Testis (tissue), 3 donors: Measurements from ENCODE around the gene NDUFS3. TPM values are rescaled to one million over a fixed set of nuclear protein-coding genes. Genes with fewer than 3 reads are reported as not detected.
A peak's percentile ranks its signal among the peaks of the same experiment; 100 is the strongest.

Experiments
- DNase-seq: peaks from one replicate; pipeline ENCODE4 v3.0.0-alpha.2; 2019
- H3K27ac ChIP-seq, 2 donors: fragments of 200-600 bp; sonication (generic); one replicate each; pipeline ENCODE4 v1.5.1; 2019
- H3K27me3 ChIP-seq: fragments of 200-600 bp; sonication (generic); one replicate; pipeline ENCODE4 v1.5.1; 2019
- H3K36me3 ChIP-seq: fragments of 200-600 bp; sonication (generic); one replicate; pipeline ENCODE4 v1.5.1; 2017; ENCODE audit warnings: low read depth; ENCODE audit errors: missing control alignments
- H3K4me1 ChIP-seq: fragments of 200-600 bp; sonication (generic); one replicate; pipeline ENCODE4 v1.5.1; 2019
- H3K4me3 ChIP-seq, 2 donors: fragments of 200-600 bp; sonication (generic); one replicate each; pipeline ENCODE4 v1.5.1; 2017 to 2019
- H3K9me3 ChIP-seq: fragments of 200-600 bp; sonication (generic); one replicate; pipeline ENCODE4 v1.5.1; 2017
- CTCF ChIP-seq, 3 experiments: fragments of 450-650 bp in 2 of 3; fragments of 200-600 bp in 1 of 3; sonication (generic) in 1 of 3; IDR thresholded peaks; one replicate each; pipeline ENCODE4 v1.5.1; 2016 to 2019; ENCODE audit warnings: antibody characterized with exemption in 3 of 3, mild to moderate bottlenecking in 2 of 3, moderate library complexity in 1 of 3
- POLR2A ChIP-seq: fragments of 450-650 bp; IDR thresholded peaks from one replicate; pipeline ENCODE4 v1.6.1; 2017; ENCODE audit warnings: antibody characterized with exemption, mild to moderate bottlenecking, moderate library complexity
- WGBS, 2 donors: methylation state at CpG; one replicate each; pipeline ENCODE4 v1.1.5; 2018; 5-methylcytosine and 5-hydroxymethylcytosine counted together
- intact Hi-C: fragments of 100-400 bp; cut with DNase I; formaldehyde crosslinking; loops from one replicate; pipeline ENCODE4 v1.15.1; 2023; ENCODE audit warnings: low total_unique reads
- polyA plus RNA-seq: library from polyadenylated mRNA; stranded (reverse); fragments of 350-450 nt; fragmentation: Illumina TruSeq; extraction: RNeasy Lipid Tissue Mini Kit (QIAGEN cat#74804); gene quantifications from one replicate; pipeline ENCODE4 v1.2.3, GENCODE V29; 2014; ENCODE audit warnings: low read depth, low replicate concordance; ENCODE audit not compliant: insufficient read depth
- total RNA-seq, 2 donors: library from RNA; depleted of rRNA; stranded (reverse); fragments of >200 nt; gene quantifications; one replicate each; pipeline ENCODE4 v1.2.3, GENCODE V29; 2016

NDUFS3 gene
- total and polyA plus RNA-seq, 3 donors from 2014 or later = 69.8 to 121 (median 88.5) TPM

- no peaks in the 10 kb centered on the region for H3K27me3 ChIP-seq
- no peak for DNase-seq
- peaks cover 22% of the 10 kb centered on the region for H3K4me1 ChIP-seq
- WGBS, 2 donors = 43 to 49% methylated on average over 13 of the region's 13 CpGs
- peak overlapping the region in 1 of 2 donors; percentile 95 for H3K27ac ChIP-seq
- TF ChIP-seq POLR2A (no peak), CTCF (IDR thresholded peaks at IDR 0.05) (no peak)
- intact Hi-C loops = no loop called here
- H3K4me3 ChIP-seq = no peak overlapping the region
- no peaks in the 10 kb centered on the region for H3K9me3 ChIP-seq
- H3K36me3 ChIP-seq = no peaks in the 10 kb centered on the region
Observed at GRCh38 chr11:47577460-47578041, 1.3 kb upstream of the NDUFS3 start.

DNA sequence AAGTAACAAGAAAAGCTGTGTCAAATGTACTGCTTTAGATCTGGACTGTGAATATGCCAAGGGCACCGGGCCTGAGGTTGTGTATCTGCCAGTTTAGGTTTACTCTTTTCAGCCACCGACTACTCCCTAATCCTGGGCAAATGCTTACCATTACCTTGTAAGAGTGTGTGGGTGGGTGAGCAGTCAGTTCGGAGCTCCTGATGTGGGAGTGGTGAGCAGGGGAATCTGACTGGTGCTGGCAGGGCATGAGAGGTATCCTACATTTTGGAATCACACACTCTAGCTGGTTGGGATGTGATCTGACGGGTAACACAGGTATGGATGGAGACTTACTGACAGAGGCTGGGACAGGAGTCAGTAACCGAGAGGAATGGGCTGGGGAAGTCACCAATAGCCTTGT is 5.0 kb downstream of the NDUFS3 start:
- Histone ChIP-seq H3K4me1 (peaks cover 13% of the 10 kb centered on the region), H3K27ac (no peak overlapping the region), H3K27me3 (no peaks in the 10 kb centered on the region), H3K9me3 (no peaks in the 10 kb centered on the region), H3K36me3 (no peaks in the 10 kb centered on the region), H3K4me3 (no peak overlapping the region)
- intact Hi-C loops = no loop called here
- no peak for DNase-seq
- WGBS, 2 donors = 67 to 76% methylated on average over 5 of the region's 5 CpGs
- no peak for TF ChIP-seq POLR2A
- no peak for TF ChIP-seq CTCF (IDR thresholded peaks at IDR 0.05)

DNA sequence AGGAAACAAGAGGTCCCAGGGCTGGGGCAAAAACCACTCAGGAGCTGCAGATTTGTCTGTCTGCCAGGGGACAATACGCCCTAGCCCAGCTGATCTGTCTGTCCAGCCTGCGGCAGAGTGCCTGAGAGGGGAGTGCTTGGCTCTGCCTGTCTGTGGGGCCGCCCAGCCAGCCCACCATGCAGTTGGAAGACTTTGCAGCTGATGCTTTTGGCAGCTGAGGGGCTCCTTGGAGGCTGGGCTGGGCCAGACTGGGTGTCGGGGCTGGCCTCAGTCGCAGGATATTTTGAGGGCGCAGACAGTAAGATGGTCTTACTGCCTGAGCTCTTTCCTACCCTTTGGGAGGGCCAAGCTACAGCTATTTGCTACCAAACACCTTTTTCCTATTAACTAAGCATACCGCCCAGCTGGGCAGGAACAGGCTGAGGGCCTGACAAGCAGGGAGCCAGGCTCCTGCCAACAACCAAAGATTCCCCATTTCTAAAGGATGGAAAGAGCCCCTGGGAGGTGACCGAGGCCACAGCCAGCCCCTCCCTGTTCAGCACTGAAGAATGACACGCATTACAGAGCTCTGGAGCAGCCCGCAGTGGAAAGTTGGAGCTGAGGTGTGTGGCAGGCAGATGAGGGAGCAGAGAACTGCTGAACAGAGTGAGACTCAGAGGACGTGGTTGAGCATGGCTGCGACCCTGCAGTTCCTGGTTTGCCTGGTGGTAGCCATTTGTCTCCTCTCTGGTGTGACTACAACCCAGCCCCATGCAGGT is 7.4 kb downstream of the NDUFS3 start, which contains the start of gene FAM180B:
Gene FAM180B (plus strand): TSS at position 581 of the 758 bp plus-strand sequence. CDS start 91 bp downstream, at position 672.
- intact Hi-C loops = no loop called here
- Histone ChIP-seq H3K4me3 (no peak within 1 kb of the TSS), H3K27me3 (no peaks in the 10 kb centered on the region), H3K27ac (peak within 1 kb of the TSS in 1 of 2 donors; percentile 20), H3K36me3 (no peaks in the 10 kb centered on the region), H3K9me3 (no peaks in the 10 kb centered on the region), H3K4me1 (peaks cover 4% of the 10 kb centered on the region)
- TF ChIP-seq CTCF (IDR thresholded peaks at IDR 0.05) (no peak), POLR2A (no peak)
- WGBS, 2 donors = 64 to 75% methylated on average over 5 to 12 of the region's 12 CpGs
- no peak for DNase-seq

DNA sequence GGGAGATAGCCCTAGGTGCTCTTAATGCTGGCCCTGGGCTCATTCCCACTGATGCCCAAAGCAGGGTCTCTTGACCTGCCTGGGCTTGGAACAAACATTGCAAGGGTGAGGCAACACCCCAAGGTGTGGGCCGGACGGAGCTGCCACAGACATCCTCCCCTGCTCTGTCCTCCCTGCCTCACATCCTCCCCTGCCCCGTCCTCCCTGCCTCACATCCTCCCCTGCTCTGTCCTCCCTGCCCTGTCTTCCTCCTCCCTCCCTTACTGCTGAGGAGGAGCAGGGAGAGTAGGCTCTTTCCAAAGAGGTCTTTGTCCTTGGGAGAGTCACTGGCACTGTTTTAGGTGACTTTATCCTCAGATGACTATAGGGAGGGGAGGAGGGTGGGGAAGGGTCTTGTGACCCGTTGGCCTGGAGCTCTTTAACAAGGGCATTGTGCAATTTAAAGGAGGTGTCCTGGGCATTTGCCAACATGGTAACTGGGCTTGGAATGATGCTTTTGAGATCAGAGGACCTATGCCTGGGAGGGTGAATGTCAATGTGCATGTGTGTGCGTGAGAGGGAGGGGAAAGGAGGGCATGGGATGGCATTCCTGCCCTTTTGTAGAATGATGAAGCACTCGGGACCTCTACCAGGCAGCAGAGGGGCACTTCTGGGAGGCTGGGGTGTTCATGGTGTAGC is 8.3 kb downstream of the NDUFS3 start:
- intact Hi-C loops = no loop called here
- no peak overlapping the region for H3K4me3 ChIP-seq
- WGBS, 2 donors = 62 to 69% methylated on average over 6 of the region's 6 CpGs
- no peak for DNase-seq
- TF ChIP-seq CTCF (IDR thresholded peaks at IDR 0.05) = no peak
- H3K36me3 ChIP-seq = no peaks in the 10 kb centered on the region
- peaks cover 4% of the 10 kb centered on the region for H3K4me1 ChIP-seq
- H3K9me3 ChIP-seq = no peaks in the 10 kb centered on the region
- no peak overlapping the region for H3K27ac ChIP-seq
- H3K27me3 ChIP-seq = no peaks in the 10 kb centered on the region
